Transverse colon (tissue), 4 donors: ENCODE data around the gene RGS16. TPM values are rescaled to one million over a fixed set of nuclear protein-coding genes. Genes with fewer than 3 reads are reported as not detected.

Source experiments
- DNase-seq: peaks from one replicate; pipeline ENCODE4 v3.0.0-alpha.2; 2019
- H3K27ac ChIP-seq, 4 donors: fragments of 200-600 bp; sonication (generic); 2 replicates each; pipeline ENCODE4 v1.5.1; 2016 to 2018; ENCODE audit warnings: inconsistent platforms in 4 of 4
- H3K27me3 ChIP-seq: fragments of 200-600 bp; sonication (generic); 2 replicates; pipeline ENCODE4 v1.5.1; 2017; ENCODE audit warnings: inconsistent platforms
- H3K36me3 ChIP-seq, 4 donors: fragments of 200-600 bp; sonication (generic); 2 replicates each; pipeline ENCODE4 v1.5.1; 2017 to 2019; ENCODE audit warnings: inconsistent platforms in 4 of 4
- H3K4me1 ChIP-seq, 4 donors: fragments of 200-600 bp; sonication (generic); 2 replicates each; pipeline ENCODE4 v1.5.1; 2017 to 2020; ENCODE audit warnings: inconsistent platforms in 4 of 4
- H3K4me3 ChIP-seq, 4 donors: fragments of 200-600 bp; sonication (generic); 1 replicate in 1 of 4; 2 replicates in 3 of 4; pipeline versions ENCODE4 v1.5.1 to v1.6.1; 2017 to 2019; ENCODE audit warnings: inconsistent platforms in 4 of 4
- H3K9me3 ChIP-seq, 2 donors: fragments of 200-600 bp; sonication (generic); 2 replicates each; pipeline ENCODE4 v1.5.1; 2017 to 2019; ENCODE audit warnings: inconsistent platforms in 2 of 2
- CTCF ChIP-seq, 5 experiments: fragments of 200-600 bp in 3 of 5; fragments of 450-650 bp in 2 of 5; sonication (generic) in 3 of 5; IDR thresholded peaks; 1 replicate in 2 of 5; 2 replicates in 3 of 5; pipeline ENCODE4 v1.5.1; 2016 to 2017; ENCODE audit warnings: antibody characterized with exemption in 5 of 5, inconsistent platforms in 3 of 5, mild to moderate bottlenecking in 2 of 5, moderate library complexity in 1 of 5
- EP300 ChIP-seq: sonication (generic); formaldehyde crosslinking; IDR thresholded peaks from one replicate; pipeline ENCODE4 v1.6.1; 2017; ENCODE audit warnings: antibody characterized with exemption, low read depth
- POLR2A ChIP-seq: fragments of 450-650 bp; IDR thresholded peaks from one replicate; pipeline ENCODE4 v1.6.1; 2016; ENCODE audit warnings: antibody characterized with exemption, mild to moderate bottlenecking, moderate library complexity
- POLR2AphosphoS5 ChIP-seq, 3 donors: sonication (generic); formaldehyde crosslinking; IDR thresholded peaks; one replicate each; pipeline ENCODE4 v1.6.1; 2016; ENCODE audit warnings: antibody characterized with exemption in 3 of 3
- WGBS, 2 donors: methylation state at CpG; one replicate each; pipeline ENCODE4 v1.1.5; 2018; ENCODE audit warnings: low coverage in 1 of 2; 5-methylcytosine and 5-hydroxymethylcytosine counted together
- in situ Hi-C, 4 donors: fragments of 200-750 bp; cut with MboI; loops; one replicate each; pipeline versions ENCODE4 v1.15.0 to v1.15.1; 2017; ENCODE audit warnings: low sequenced_read_pairs in 3 of 4, low pct_ligation_motif_present in 1 of 4, low pct_unique_long_range_greater_than_20kb in 1 of 4
- intact Hi-C: fragments of 100-400 bp; cut with DNase I; formaldehyde crosslinking; loops from one replicate; pipeline ENCODE4 v1.15.1; 2023; ENCODE audit warnings: low total_unique reads
- total RNA-seq, 4 donors: library from RNA; depleted of rRNA; stranded (reverse); fragments of >200 nt; gene quantifications; one replicate each; pipeline ENCODE4 v1.1.0, GENCODE V29; 2016

The RGS16 gene
- total RNA-seq, 4 donors from 2014 or later, result 0.82 to 3.0 (median 1.7) TPM; not detected in 1

- WGBS, 2 donors, result 69% methylated on average over 2 to 4 of the region's 4 CpGs
- in situ Hi-C loops, result no loop called here
Observed at GRCh38 chr1:182561456-182561855, 42.7 kb downstream of the RGS16 start.

GRCh38 chr1:182560392-182560984 lies 43.7 kb downstream of the RGS16 start:
- H3K27me3 ChIP-seq, result no peaks in the 10 kb centered on the region
- DNase-seq, result no peak
- H3K36me3 ChIP-seq, result no peaks in the 10 kb centered on the region
- 73% methylated on average over 7 of the region's 7 CpGs; no CpG with 5 or more reads in 1 of the 2 donors for WGBS, 2 donors
- no peak overlapping the region for H3K27ac ChIP-seq
- TF ChIP-seq EP300, result no peak
- no peak for TF ChIP-seq POLR2AphosphoS5 (IDR thresholded peaks at IDR 0.05)
- no peak for TF ChIP-seq POLR2A
- TF ChIP-seq CTCF (IDR thresholded peaks at IDR 0.05), result no peak
- intact Hi-C loops, result no loop called here
- H3K4me1 ChIP-seq, result no peaks in the 10 kb centered on the region
- no peaks in the 10 kb centered on the region for H3K9me3 ChIP-seq
- in situ Hi-C loops, result no loop called here
- no peak overlapping the region for H3K4me3 ChIP-seq

More at GRCh38 chr1:182561456-182561855, 42.7 kb downstream of the RGS16 start:
- intact Hi-C loops, result no loop called here
- no peaks in the 10 kb centered on the region for H3K4me1 ChIP-seq
- no peaks in the 10 kb centered on the region for H3K27me3 ChIP-seq
- H3K9me3 ChIP-seq, result no peaks in the 10 kb centered on the region
- H3K4me3 ChIP-seq, result no peak overlapping the region
- TF ChIP-seq POLR2A (no peak), EP300 (no peak), POLR2AphosphoS5 (IDR thresholded peaks at IDR 0.05) (no peak), CTCF (IDR thresholded peaks at IDR 0.05) (no peak)
- DNase-seq, result no peak
- no peaks in the 10 kb centered on the region for H3K36me3 ChIP-seq
- H3K27ac ChIP-seq, result no peak overlapping the region

GRCh38 chr1:182556279-182556678 lies 47.9 kb downstream of the RGS16 start:
- H3K4me3 ChIP-seq, result no peak overlapping the region
- H3K36me3 ChIP-seq, result no peaks in the 10 kb centered on the region
- no peak for DNase-seq
- no peaks in the 10 kb centered on the region for H3K27me3 ChIP-seq
- no peak overlapping the region for H3K27ac ChIP-seq
- in situ Hi-C loops, result no loop called here
- intact Hi-C loops, result no loop called here
- peaks cover 0 to 5% of the 10 kb centered on the region in 2 donors for H3K9me3 ChIP-seq
- H3K4me1 ChIP-seq, result no peaks in the 10 kb centered on the region
- no peak for TF ChIP-seq EP300
- TF ChIP-seq POLR2A, result no peak
- TF ChIP-seq POLR2AphosphoS5 (IDR thresholded peaks at IDR 0.05), result no peak
- no peak for TF ChIP-seq CTCF (IDR thresholded peaks at IDR 0.05)

GRCh38 chr1:182555493-182555892 lies 48.7 kb downstream of the RGS16 start:
- H3K4me1 ChIP-seq, result no peaks in the 10 kb centered on the region
- H3K9me3 ChIP-seq, result peaks cover 0 to 5% of the 10 kb centered on the region in 2 donors
- TF ChIP-seq POLR2AphosphoS5 (IDR thresholded peaks at IDR 0.05), result no peak
- no peak for TF ChIP-seq CTCF (IDR thresholded peaks at IDR 0.05)
- no peak for TF ChIP-seq POLR2A
- no peak for TF ChIP-seq EP300
- WGBS, 2 donors, result 90% methylated on average over 1 of the region's 1 CpG; no CpG with 5 or more reads in 1 of the 2 donors
- H3K27me3 ChIP-seq, result no peaks in the 10 kb centered on the region
- DNase-seq, result no peak
- H3K36me3 ChIP-seq, result no peaks in the 10 kb centered on the region
- no peak overlapping the region for H3K27ac ChIP-seq
- no peak overlapping the region for H3K4me3 ChIP-seq
- intact Hi-C loops, result no loop called here
- in situ Hi-C loops, result no loop called here
